A204.1 (cell line): ENCODE results near the gene ZNF791.
"Not testable (repeated sequence)": the region's sequence is repeated elsewhere in the genome, so short reads cannot be mapped to it uniquely, and the experiment has no call there.

Source experiments
- FAIRE-seq: peaks from 2 replicates; lab custom pipeline; 2012; peaks lifted over from hg19 to GRCh38; lab: Jason Lieb, UNC

ZNF791 gene

DNA sequence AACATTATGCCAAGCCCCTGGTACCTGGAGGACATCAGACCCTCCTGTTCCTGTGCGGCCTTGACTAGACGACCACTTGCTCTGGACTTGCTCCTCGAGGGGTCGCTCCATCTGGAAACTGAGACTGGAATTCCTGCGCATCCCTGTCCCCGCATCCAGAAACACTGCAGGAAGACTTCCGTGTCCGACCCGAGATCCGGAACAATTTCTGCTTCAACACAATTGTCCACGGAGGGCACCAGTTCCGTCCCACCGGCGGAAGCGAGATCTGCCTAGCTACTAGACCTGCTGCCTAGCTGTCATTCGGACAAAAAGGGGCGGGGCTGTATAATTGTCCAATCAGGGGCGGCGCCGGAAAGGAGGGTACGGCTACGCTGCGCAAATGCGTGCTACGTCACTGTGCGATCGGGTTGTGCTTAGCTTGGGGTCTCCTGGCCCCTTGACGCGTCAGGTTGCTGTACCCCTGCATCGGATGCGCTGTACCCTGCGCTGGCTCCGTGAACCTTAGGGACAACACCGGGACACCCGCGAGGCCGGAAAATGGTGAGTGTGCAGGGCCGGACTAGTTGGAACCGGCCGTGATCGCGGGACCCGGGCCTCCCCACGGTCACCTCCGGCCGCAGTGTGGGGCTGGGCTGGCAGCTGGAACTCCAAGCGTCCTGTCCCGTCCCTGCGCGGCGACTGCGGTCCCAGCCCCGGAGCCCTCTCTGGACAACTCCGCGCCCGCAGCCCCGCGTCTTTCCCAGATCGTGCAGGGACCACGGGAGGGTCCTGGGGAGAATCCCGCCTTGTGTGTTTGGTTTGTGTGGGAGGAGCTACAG, at the start of gene ZNF791, which contains the start of gene ZNF490:
Gene ZNF791, plus strand, starts transcription at position 381 of the 821 bp plus-strand sequence. Its CDS starts 160 bp downstream, at position 541.
Gene ZNF490, minus strand, starts transcription at position 274 of the 821 bp plus-strand sequence. Its CDS starts 133 bp downstream, at position 141.
- peak; percentile 93 for FAIRE-seq

DNA sequence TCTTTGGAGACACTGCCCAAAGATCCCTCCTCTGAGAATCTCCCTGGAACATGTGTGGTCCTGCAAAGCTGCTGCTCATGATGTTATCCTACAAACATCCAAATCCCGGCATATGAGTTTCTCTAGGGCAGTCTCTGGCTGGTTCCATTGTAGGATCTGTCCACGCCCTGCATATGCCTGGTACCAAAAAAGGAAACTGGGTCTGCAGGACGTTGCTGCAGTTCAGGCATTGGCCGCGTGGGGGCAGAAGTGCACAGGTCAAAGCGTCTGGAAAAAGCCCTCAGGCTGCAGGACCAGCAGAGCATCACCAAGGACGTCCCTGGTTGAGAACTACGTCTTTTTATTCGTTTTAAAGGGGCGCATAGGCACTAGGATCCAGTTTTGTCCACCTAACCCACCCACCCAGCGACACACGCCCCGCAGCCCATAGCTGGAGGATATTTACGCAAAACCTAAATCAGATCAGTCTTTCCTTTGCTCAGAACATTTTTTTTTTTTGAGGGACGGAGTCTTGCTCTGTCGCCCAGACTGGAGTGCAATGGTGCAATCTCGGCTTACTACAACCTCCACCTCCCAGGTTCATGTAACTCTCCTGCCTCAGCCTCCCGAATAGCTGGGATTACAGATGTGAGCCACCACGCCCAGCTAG, 46.6 kb upstream of the ZNF791 start:
- peak; percentile 96 for FAIRE-seq

DNA sequence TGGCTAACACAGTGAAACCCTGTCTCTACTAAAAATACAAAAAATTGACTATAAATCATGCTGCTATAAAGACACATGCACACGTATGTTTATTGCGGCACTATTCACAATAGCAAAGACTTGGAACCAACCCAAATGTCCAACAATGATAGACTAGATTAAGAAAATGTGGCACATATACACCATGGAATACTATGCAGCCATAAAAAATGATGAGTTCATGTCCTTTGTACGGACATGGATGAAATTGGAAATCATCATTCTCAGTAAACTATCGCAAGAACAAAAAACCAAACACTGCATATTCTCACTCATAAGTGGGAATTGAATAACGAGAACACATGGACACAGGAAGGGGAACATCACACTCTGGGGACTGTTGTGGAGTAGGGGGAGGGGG, 44.3 kb upstream of the ZNF791 start:
- not testable (repeated sequence) for FAIRE-seq

GRCh38 chr19:12567951-12568350, 42.8 kb upstream of the ZNF791 start:
- FAIRE-seq: no peak

DNA sequence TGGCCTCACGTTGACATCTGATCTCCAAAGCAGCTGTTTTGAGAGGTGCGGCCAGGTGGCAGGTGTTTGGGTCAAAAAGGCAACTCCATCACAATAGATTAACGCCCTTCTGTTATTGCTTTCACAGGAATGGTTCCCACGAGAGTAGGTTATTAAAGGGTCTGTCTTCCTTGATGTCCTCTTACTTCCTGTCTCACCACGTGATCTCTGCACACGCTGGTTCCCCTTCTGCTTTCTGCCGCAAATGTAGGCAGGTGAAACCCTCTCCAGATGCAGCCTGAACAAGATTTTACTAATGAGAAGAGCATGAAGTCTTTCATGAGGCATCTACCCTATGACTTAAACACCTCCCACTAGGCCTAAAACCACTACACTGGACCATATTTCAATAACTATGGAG, 36.7 kb upstream of the ZNF791 start:
- FAIRE-seq: no peak

GRCh38 chr19:12578641-12579040, 32.1 kb upstream of the ZNF791 start:
- FAIRE-seq: no peak

GRCh38 chr19:12580180-12580694, 30.5 kb upstream of the ZNF791 start:
- no peak for FAIRE-seq

DNA sequence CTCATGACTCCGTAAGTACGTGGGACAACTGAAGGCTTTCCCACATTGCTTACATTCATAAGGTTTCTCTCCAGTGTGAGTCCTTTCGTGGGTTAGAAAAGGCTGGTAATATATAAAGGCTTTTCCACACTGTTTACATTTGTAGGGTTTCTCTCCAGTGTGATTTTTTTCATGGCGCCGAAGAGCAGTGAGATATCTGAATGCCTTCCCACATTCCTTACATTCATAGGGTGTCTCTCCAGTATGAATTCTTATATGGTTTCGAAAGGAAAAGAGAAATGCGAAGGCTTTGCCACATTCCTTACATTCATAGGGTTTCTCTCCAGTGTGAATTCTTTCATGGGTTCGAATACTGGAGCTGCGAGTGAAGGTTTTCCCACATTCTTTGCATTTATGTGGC, 29.6 kb upstream of the ZNF791 start:
- FAIRE-seq: no peak

DNA sequence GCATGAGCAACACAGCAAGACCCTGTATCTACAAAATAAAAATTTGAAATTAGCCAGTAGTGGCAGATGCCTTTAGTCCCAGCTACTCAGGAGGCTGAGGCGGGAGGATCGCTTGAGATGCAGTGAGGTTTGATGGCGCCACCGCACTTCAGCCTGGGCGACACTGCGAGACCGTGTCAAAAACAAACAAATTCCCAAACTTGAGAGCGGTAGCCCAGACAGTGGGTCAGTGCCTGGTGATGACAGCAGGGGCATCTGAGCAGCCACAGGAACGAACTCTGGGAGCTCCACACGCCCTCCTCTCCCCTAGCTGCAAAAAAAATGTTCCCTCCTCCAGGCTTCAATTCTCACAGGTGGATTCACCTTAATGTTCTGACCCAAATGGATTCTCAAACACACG, 14.2 kb upstream of the ZNF791 start:
- FAIRE-seq: no peak

GRCh38 chr19:12596927-12597548, 13.7 kb upstream of the ZNF791 start:
- FAIRE-seq: no peak

DNA sequence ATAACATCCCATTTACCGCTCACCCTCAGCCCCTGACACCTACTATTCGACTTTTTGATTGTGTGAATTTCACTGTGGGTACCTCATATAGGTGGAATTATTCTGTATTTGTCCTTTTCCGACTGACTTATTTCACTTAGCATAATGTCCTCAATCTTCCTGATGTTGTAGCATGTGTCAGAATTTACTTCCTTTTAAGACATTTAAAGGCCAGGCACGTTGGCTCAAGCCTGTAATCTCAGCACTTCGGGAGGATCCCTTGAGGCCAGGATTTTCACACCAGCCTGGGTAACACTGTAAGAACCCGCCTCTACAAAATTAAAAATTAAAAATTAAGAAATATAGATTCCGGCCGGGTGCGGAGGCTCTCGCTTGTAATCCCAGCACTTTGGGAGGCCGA, 13.1 kb upstream of the ZNF791 start:
- FAIRE-seq: no peak

DNA sequence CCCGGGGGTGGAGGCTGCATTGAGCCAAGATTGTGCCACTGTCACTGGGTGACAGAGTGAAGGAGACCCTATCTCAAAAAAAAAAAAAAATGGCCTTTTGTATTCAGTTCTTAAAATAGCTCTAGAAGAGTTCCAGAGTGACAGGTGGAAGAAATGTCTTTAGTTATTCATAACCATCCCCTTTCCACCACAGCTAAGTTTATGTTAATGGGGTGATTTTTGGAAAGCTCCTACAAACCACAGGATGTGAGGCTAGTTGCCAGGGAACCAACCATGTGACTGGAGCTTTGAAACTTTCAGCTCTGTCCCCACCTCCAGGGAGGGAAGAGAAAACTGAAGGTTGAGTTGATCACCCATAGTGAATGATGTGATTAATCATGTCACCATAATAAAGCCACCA, 7.0 kb upstream of the ZNF791 start:
- FAIRE-seq: no peak

- FAIRE-seq: no peak
Observed at GRCh38 chr19:12606796-12607195, 3.9 kb upstream of the ZNF791 start.

DNA sequence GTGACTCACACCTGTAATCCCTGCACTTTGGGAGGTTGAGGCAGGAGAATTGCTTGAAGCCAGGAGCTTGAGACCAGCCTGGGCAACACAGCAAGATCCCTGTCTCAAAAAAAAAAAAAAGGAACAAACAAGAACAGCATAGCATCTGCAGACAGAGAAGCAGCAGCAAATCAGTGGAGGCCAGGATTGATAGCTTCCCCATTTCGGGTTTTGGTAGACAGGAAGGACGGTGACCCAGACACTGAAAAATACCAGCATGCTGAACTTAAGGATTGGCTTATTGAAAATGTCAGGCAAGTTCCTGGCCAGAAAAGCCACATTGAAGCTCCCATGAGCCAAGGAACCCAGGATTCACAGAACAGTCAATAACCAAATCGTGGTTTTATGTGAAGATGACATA, 3.1 kb upstream of the ZNF791 start:
- no peak for FAIRE-seq

GRCh38 chr19:12611361-12611699, 610 bp downstream of the ZNF791 start:
- peak; percentile 48 for FAIRE-seq

DNA sequence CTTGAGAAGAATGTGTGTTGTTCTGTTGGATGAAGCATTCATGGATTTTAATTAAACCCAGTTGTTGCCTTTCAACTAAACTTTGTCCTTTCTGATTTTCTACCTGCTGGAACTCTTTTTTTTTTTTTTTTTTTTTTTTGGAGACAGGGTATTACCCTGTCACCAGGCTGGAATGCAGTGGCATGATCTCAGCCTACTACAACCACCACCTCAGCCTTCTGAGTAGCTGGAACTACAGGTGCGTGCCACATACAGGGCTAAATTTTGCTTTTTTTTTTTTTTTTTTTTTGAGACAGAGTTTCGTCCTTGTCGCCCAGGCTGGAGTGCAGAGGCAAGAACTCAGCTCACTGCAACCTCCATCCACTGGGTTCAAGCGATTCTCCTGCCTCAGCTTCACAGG, 6.9 kb downstream of the ZNF791 start:
- FAIRE-seq: no peak

- not testable (repeated sequence) for FAIRE-seq
Observed at GRCh38 chr19:12621253-12622024, 10.7 kb downstream of the ZNF791 start.

DNA sequence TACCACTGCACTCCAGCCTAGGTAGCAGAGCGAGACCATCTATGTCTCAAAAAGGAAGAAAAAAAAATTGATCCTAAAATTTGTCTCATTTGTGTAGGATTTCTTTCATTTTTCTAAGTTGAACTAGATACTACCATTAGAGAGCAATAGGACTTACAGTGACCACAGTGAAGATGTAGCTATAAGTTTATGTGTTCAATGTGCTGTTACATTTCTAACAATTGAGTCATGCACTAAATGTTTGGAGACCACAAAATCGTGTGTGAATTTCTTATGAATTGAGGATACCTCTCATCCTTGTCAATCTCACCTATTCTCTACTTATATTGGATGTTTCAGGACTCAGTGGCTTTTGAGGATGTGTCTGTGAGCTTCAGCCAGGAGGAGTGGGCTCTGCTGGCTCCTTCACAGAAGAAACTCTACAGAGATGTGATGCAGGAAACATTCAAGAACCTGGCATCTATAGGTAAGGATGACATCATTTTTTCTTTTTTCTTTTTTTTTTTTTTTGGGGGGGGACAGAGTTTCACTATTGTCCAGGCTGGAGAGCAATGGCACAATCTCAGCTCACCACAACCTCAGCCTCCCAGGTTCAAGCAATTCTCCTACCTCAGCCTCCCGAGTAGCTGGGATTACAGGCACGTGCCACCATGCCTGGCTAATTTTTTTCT, 12.8 kb downstream of the ZNF791 start:
- no peak for FAIRE-seq

- no peak for FAIRE-seq
Observed at GRCh38 chr19:12626958-12627357, 16.2 kb downstream of the ZNF791 start.

- FAIRE-seq: no peak
Observed at GRCh38 chr19:12628040-12629022, 17.6 kb downstream of the ZNF791 start.
